C1 segment of cervical spinal cord (tissue), 14 donors: ENCODE measurements around the gene SPG21.

Experiments used
- DNase-seq, 14 donors: peaks; one replicate each; lab custom pipeline; 2025; lab: John Stamatoyannopoulos, UW

The SPG21 gene

DNA sequence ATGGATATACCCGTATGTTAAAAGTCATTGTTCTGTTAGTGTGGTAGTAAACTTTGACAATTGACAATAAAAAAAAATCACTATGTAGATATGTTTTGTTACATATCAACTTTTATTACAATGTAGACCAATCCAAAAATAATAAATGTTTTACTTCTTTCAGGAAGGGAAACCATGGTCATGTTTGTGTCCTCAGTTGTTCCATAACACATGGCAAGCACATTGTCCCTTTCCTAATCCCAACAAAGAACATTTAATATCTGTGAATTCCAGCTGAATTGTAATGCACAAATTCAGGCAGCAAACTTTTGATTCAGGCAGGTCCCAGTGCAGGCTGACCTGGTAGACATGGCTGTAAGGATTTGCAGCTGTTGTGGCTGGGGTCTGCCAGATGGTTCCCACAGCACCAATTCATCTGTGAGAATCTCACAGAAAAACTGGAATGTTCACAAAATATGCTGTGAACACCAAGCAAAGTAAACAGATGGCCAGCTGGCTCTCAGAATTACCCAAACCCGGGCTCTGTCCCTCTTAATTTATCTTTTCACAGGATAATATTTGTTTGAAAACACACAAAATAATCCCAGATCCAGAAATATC, 1.9 kb upstream of the SPG21 start:
- DNase-seq = no peak

DNA sequence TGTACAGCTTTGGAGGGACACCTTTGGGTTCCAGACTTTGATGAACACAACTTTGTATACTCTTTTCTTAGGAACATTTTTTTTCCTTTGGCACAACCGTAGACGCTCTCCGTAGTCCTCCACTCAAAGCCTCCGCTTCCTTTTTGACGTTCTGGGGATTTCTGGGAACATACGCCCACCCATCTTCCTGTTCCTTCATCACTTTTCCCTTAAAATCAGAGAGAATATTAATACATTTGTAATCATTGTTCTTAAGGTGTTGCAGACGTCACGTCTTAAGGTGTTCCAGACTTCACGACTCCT, 405 bp upstream of the SPG21 start:
- DNase-seq = no peak

DNA sequence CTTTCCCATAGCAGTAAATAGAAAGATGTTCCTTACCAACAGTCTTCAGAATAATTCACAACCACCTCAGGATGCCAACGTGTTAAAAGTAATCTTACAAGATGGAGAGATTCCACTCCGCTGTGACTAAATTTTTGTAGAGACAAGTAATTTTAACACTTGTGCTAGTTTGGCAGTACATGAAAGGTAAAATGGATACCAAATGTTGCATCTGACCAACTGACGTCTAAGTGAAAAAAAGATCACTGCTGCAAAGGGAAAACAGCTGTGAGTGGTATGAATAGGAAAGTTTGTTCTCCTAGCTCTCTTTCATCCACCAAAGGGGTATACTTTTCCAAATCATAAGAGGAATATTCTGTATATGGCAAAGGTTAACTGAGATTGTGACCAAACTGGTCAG, 2.6 kb downstream of the SPG21 start:
- no peak for DNase-seq

DNA sequence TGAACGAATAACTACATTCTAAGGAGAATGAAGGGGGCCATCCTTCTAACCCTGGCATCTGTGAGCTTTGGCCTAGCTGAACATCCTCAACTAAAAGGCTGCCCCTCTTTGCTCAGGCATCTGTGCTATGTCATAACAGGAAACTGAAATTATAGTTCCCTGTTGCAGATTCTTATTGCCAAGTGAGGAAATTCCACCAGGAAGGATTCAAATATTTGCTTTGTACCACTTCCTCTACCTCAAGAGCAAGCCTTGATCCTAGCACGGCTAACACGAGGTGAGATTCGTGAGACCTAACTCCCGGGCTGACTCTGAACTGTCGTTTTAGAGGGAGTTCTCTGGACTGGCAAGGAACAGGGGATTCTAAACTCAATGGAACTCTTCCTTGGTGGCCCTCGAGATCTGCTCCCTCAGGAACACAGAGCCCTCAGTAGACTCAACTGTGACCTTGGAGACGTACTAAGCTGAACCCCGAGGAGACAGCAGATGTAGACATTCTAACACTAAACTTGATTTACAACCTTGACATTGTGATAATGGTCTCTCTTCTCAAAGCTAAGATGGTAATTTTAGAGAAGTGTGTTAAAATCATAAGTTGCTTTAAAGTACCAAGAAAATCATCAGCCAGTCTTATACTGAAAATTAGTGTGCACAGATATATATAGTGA, 4.2 kb downstream of the SPG21 start:
- DNase-seq = no peak

DNA sequence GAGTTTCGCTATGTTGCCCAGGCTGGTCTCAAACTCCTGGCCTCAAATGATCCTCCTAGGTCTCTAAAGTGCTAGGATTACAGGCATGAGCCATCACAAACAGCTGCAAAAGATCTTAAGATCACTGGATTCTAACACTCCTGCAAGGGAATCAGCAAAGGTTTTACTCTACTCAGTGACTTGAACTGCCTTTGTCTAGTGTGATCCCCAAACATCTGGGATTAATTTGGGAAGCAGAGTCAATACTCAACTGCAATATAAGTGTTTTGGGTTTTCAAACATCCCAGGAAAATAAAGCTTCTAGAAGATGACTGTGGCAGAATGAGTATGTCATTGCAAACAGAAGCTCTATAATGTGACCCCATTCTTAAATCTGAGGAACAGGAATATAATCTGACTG, 7.2 kb downstream of the SPG21 start:
- no peak for DNase-seq

DNA sequence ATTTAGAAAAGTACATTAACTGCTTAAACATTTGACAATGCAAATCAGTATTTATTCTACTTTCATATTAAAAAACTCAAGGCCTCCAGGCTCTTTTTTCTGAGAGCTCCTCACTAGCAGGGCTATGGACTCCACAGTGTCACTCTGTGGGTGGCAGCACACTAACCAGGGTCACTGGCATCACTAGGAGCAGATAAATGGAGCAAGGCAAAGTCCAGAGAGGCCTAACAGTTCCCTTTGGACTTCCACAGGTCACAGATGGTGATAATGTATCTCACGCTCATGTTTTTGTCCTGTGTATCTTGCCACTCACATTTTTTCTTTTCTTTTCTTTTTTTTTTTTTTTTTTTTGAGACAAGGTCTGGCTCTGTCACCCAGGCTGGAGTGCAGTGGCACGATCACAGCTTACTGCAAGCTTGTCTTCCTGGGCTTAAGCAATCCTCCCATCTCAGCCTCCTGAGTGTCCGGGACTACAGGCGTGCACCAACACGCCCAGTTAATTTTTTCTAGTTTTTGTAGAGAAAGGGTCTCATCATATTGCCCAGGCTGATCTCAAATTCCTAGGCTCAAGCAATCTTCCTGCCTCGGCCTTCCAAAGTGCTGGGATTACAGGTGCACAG, 7.8 kb downstream of the SPG21 start:
- no peak for DNase-seq

DNA sequence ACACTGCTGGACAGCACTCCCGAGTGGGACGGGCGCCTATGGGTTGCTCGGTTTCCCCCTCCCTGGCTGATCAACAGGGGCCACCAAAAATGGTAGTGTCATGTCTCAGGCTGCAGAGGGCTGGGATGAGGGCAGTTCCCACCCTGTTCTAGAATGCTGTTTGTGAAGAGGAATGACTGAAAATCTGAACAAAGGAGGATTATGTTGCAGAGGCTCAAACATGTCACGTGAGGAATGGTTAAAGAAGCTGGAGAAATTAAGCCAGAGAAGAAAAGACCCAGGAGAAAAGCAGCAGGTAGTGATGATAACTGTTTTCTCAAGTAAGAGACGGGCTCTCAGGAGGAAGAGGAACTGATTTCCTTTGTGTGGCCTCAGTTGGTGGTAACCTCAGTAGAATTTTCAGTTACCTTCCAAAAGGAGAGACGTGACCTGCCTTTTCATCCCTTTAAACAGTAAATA, 10.4 kb downstream of the SPG21 start:
- DNase-seq = peak in 5 of 14 donors; percentile 5 to 22 (median 20)

DNA sequence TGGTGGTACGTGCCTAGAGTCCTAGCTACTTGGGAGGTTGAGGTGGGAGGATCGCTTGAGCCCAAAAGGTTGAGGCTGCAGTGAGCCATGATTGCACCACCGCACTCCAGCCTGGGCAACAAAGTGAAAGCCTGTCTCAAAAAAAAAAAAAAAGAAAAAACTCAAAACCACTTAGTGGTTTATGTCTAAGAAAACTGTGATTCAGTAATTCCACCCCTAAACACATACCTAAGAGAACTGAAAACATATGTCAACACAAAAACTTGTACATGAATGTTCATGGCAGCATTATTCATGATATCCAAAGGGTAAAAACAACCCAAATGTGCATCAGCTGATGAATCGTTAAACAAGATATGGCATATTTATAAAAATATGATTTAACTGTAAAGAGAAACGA, 14.3 kb downstream of the SPG21 start:
- DNase-seq = no peak

DNA sequence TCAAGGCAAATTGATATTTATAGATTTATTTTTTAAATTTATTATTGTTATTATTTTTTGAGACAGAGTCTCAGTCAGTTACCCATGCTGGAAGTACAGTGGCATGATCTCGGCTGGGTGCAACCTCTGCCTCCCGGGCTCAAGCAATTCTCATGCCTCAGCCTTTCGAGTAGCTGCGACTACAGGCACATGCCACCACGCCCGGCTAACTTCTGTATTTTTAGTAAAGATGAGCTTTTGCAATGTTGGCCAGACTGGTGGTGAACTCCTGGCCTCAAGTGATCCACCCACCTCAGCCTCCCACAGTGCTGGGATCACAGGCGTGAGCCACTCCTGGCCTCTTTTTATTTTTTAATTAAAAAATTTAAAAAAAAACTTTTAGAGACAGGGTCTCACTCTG, 19.0 kb downstream of the SPG21 start:
- no peak for DNase-seq

DNA sequence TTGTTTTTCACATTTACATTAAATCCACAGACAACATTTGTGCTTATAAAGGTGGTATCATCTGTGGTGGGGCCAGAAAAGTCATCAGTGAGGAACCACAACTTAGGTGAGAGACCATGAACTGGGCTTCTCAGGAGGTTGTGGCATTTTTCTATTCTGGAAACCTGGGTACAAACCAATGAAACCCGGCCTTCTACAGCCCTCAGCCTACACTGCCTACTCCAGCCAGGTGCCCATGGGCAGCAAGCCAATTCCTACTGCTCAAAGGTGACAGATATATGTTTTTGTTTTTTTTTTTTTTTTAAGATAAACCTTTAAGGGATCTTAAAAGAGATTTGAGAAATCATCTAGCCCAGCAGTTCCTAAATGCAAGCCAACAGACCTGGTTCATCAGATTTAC, 20.3 kb downstream of the SPG21 start:
- peak in 1 of 14 donors; percentile 13 for DNase-seq

DNA sequence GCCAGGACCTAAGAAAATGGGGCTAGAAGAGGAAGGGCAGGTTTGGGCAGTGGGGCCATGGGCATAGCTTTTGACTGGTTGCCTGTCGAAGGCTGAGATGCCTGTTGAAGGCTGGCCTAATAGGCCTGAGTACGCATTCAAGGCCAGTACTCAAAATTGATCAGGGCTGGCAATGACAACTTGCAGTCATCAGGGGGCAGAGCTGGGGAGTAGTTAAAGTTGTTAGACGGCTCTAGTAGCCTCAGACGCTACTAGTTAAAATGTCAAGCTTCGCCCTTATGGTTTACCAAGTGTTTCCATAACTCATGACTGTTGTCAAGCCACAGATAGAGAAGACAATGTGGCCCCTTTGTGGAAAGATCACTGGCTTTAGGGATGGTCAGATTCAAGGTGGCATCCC, 28.7 kb downstream of the SPG21 start:
- no peak for DNase-seq

DNA sequence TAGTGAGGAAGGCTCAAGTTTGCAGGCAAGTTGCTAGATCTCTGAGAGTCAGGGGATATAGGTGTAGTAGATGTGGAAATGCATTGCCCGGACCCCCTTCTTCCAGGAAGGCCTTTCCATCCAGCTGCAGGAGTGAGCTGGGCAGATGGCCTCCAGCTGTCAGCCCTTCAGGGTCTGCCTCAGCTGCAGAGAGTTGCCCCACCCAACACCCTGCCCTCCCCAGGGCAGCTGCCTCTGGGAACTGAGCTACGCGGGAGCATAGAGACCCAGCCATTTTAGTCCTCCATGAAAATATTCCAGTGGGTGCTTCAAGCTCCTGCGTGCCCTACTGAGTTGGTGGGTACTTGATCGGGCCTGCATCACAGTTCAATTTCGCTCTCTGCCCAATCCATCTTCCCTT, 29.6 kb downstream of the SPG21 start:
- no peak for DNase-seq

DNA sequence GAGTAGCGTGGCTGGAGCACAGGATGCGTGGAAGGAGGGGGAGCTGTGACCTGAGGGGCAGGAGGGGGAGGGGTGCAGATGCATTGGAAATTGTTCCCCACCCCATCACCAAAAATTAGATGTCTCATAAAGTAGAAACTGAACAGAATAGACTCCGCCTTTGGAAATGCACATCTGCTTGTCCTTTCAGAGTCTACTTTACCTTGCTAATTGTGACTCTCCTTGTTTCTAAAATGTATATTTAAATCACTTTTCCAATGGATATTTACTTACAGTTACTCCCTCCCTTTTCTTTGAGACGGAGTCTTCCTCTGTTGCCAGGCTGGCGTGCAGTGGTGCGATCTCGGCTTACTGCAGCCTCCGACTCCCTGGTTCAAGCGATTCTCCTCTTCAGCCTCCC, 30.6 kb downstream of the SPG21 start:
- no peak for DNase-seq

DNA sequence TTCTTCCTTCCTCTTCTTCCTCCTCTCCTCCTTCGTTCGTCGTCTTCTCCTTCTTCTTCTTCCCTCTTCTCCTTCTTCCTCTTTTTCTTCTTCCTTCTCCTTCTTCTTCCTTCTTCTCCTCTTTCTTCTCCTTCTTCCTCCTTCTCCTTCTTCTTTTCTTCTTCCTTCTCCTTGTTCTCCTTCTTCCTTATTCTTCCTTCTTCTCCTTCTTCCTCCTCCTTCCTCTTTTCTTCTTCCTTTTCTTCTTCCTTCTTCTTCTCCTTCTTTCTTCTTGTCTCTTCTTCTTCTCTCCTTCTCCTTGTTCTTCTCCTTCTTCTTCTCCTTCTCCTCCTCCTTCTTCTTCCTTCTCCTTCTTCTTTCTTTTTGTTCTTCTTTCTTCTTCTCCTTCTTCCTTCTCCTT, 35.3 kb downstream of the SPG21 start:
- DNase-seq = no peak

DNA sequence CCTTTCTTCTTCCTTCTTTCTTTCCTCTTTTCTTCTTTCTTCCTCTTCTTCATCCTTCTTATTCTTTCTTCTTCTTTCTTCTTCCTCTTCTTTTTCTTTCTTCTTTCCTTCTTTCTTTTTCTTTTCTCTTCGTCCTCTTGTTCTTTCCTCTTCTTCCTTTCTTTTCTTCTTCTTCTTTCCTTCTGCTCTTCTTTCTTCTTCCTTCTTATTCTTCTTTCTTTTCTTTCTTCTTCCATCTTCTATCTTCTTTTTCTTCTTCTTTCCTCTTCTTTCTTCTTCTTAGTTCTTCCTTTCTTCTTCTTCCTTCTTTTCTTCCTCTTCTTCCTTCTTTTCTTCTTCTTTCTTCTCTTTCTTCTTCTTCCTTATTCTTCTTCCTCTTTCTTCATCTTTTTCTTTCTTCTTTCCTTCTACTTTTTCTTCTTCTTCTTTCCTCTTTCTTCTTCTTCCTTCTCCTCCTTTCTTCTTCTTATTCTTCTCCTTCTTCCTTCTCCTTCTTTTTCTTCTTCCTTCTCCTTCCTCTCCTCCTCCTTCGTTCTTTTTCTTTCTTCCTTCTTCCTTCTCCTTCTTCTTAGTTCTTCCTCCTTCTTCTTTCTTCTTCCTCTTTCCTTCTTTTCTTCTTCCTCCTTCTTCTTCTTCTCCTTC, 37.8 kb downstream of the SPG21 start:
- DNase-seq = no peak

DNA sequence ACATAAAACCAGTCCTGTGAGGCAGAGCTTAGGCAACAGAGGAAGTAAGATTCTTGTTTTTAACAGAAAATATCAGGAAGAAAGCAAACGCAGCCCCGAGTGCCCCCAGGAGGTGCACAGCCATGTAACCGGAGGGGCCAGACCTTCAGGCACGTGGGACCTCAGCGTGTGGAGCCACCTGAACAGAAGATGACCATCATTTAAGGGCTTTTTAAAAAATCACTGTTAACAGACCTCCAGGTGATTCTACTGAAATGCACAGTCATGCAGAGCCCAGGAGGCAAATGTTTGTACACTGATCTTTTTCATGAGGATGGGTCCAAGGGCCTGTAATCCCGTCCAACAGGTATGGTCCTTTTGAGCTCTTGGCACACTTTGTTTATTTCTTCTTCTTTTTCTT, 38.8 kb downstream of the SPG21 start:
- no peak for DNase-seq

DNA sequence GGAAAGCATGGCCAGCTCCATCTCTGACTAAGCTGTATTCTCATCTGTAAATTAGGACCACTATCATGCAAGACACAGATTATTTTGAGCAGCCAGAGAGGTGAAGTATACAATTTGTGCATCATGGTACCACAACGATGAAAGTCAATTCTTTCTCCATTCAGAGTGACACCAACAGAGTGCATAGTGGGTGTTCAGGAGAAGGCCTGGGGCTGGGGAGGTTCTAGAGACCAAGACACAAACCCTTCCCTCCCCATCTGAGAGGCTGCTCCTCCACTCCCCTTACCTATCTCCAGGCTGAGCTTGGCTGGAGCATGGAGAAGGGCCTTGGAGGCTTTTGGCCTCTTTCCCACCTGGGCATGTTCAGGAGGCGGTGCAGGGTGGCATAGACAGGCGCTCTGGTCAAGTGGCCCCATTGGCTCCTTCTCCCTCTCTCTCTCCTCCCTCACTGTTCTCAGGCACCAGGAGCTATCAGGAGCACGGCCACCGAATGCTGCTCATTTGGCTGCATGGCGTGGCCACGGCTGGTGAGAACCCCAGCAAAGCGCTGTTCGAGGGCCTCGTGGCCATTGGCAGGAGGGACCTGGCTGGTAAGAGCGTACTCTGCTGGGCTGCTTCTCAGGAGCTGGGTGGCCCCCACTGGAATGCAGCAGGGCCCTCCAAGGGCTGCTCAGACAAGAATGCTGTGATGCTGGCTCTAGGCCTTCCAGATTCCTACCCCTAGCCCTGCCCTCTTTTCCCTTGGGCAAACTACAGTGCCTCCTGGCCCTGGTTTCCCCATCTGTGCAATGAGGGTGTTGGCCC, 40.1 kb downstream of the SPG21 start:
- no peak for DNase-seq

DNA sequence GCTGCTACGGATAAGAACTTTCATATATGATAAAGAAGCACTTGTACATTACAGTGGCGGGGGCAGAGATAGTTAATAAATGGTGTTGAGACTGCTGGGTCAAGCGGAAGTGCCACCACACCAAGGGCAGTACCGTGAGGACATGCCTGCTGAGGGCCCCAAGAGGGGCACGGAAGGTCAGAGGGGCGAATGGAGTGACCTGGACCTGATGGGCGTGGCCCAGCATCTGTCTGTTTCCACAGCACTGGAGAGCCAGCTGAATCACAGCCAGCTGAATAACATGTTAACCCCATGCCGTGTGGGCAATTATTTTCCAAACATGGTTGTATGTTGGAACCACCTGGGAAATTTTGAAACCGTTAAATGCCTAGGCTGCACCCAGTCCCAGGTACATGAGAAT, 40.8 kb downstream of the SPG21 start:
- no peak for DNase-seq

DNA sequence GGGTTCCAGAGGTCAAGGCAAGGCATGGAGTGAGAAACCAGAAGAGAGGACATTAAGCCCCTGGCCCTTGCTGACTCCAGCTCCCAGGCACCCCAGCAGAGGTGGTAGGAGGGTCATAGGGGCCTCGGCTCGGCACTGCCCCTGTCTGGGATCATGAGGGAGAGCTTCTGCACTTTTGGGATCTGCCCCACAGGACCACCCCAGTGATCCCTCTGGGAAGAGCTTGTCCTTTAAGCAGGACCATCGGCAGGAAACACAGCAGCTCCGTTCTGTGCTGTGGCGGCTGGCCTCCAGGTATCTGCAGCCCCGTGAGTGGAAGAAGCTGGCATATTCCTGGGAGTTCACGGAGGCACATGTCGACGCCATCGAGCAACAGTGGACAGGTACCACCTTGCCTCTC, 42.5 kb downstream of the SPG21 start:
- DNase-seq = no peak

DNA sequence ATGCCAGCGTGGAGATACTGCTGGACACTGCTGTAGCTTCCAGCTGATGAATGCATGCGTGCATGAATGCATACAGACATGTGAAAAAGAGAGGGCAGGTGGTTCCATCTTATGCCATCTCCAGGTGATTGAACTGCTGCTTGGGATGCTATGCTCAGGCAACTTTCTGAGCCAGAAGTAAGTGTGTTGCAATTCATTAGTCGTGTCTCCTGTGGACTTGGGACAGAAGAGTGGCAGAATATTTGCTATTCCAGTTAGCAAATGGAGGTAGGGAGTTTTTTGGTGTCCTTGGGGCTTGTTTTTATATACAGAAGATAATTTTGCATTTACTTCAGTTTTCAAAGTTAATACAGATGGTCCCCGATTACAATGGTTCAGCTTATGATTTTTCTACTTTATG, 44.8 kb downstream of the SPG21 start:
- DNase-seq = no peak

DNA sequence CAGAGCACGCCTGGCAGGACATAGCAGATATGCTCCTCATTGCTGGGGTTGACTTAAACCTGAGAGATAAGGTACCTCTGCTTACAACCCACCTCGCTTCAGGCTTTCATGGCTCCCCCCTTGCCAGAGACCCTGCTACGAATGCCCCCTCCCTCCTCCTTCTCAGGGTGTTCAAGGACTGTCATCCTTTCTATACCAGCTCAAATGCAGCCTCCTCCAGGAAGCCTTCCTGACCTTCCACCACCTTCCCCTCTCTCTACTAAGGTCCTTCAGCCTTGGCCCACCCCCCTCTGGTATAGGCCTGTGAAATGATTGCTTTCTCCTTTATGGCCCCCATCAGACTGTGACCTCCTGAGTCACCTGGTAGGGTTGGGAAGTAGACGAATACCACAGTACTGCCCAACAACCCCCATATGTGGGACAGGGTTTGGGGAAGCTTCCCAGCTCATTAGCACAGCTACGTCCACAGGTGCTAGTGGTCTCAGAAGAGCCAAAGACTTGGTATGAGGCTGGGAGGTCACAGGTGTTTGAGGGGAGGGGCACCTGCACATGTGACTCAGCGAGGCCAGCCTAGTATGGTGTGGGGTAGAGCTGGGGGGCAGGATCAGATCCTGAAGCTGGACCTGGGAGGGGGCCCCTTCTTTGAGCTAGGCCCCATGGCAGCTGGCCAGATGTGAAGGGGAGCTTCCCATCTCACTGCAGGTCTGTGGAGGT, 46.0 kb downstream of the SPG21 start:
- DNase-seq = no peak

DNA sequence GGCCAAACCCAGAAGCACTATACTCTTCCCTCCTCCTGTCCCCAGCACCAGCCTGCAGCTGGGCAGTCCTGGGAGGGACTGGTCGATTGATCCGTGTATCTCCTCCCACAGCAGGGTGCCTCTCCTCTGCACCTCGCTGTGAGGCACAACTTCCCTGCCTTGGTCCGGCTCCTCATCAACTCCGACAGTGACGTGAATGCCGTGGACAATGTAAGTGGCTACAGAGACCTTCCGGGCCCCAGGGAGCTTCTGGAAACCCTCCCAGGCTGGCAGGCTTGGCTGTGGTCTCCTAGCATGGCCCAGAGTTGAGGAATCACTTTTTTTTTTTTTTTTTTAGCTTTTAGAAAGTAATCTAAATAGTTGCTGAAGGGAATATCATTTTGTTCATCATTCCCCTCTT, 47.4 kb downstream of the SPG21 start:
- no peak for DNase-seq
